ENCODE measurements around the gene OBSCN. TPM values are rescaled to one million over a fixed set of nuclear protein-coding genes. Genes with fewer than 3 reads are reported as not detected.
"Not testable (repeated sequence)": the region's sequence is repeated elsewhere in the genome, so short reads cannot be mapped to it uniquely, and the experiment has no call there.

OBSCN gene
- total RNA-seq, 1 experiment from 2014 or later, result 14.3 TPM

- DNase-seq (ENCODE audit: extremely low read depth, low read depth), result no peak
Observed at GRCh38 chr1:228246216-228246900, 38.5 kb downstream of the OBSCN start.

GRCh38 chr1:228249513-228250305, 41.9 kb downstream of the OBSCN start:
- no peak for DNase-seq (ENCODE audit: extremely low read depth, low read depth)

GRCh38 chr1:228252476-228252875, 44.6 kb downstream of the OBSCN start:
- DNase-seq (ENCODE audit: extremely low read depth, low read depth), result not testable (repeated sequence)

- DNase-seq (ENCODE audit: extremely low read depth, low read depth), result no peak
Observed at GRCh38 chr1:228256626-228257375, 49.0 kb downstream of the OBSCN start.

- no peak for DNase-seq (ENCODE audit: extremely low read depth, low read depth)
Observed at GRCh38 chr1:228258486-228258885, 50.6 kb downstream of the OBSCN start.

- no peak for DNase-seq (ENCODE audit: extremely low read depth, low read depth)
Observed at GRCh38 chr1:228259368-228259894, 51.6 kb downstream of the OBSCN start.

- no peak for DNase-seq (ENCODE audit: extremely low read depth, low read depth)
Observed at GRCh38 chr1:228259951-228260350, 52.1 kb downstream of the OBSCN start.

- DNase-seq (ENCODE audit: extremely low read depth, low read depth), result no peak
Observed at GRCh38 chr1:228261706-228262105, 53.9 kb downstream of the OBSCN start.

- no peak for DNase-seq (ENCODE audit: extremely low read depth, low read depth)
Observed at GRCh38 chr1:228262475-228262874, 54.6 kb downstream of the OBSCN start.

- no peak for DNase-seq (ENCODE audit: extremely low read depth, low read depth)
Observed at GRCh38 chr1:228263636-228264035, 55.8 kb downstream of the OBSCN start.

GRCh38 chr1:228264090-228264829, 56.4 kb downstream of the OBSCN start:
- DNase-seq (ENCODE audit: extremely low read depth, low read depth), result no peak

GRCh38 chr1:228265167-228265566, 57.3 kb downstream of the OBSCN start:
- DNase-seq (ENCODE audit: extremely low read depth, low read depth), result peak; percentile 40

GRCh38 chr1:228267962-228268880, 60.4 kb downstream of the OBSCN start:
- no peak for DNase-seq (ENCODE audit: extremely low read depth, low read depth)

GRCh38 chr1:228268881-228269265, 61.0 kb downstream of the OBSCN start:
- no peak for DNase-seq (ENCODE audit: extremely low read depth, low read depth)

GRCh38 chr1:228269431-228269830, 61.6 kb downstream of the OBSCN start:
- not testable (repeated sequence) for DNase-seq (ENCODE audit: extremely low read depth, low read depth)

- peak; percentile 9 for DNase-seq (ENCODE audit: extremely low read depth, low read depth)
Observed at GRCh38 chr1:228270032-228270431, 62.2 kb downstream of the OBSCN start.

GRCh38 chr1:228271701-228272251, 63.9 kb downstream of the OBSCN start:
- no peak for DNase-seq (ENCODE audit: extremely low read depth, low read depth)

- DNase-seq (ENCODE audit: extremely low read depth, low read depth), result no peak
Observed at GRCh38 chr1:228272331-228272791, 64.5 kb downstream of the OBSCN start.
